GM19467 (cell line): ENCODE data around the gene NRSN2.
A peak's percentile ranks its signal among the peaks of the same experiment; 100 is the strongest.
"Not testable (repeated sequence)": the region's sequence is repeated elsewhere in the genome, so short reads cannot be mapped to it uniquely, and the experiment has no call there.

Experiments used
- ATAC-seq: cut with Tn5 transposase; IDR thresholded peaks from one replicate; pipeline ENCODE4 v1.9.1; 2021; ENCODE audit warnings: mild to moderate bottlenecking, moderate library complexity; ENCODE audit not compliant: unreplicated experiment

Gene NRSN2

GRCh38 chr20:373171-373890 lies 26.4 kb downstream of the NRSN2 start:
- no peak for ATAC-seq

- no peak for ATAC-seq
Measured at GRCh38 chr20:375265-375889, 28.5 kb downstream of the NRSN2 start.

DNA sequence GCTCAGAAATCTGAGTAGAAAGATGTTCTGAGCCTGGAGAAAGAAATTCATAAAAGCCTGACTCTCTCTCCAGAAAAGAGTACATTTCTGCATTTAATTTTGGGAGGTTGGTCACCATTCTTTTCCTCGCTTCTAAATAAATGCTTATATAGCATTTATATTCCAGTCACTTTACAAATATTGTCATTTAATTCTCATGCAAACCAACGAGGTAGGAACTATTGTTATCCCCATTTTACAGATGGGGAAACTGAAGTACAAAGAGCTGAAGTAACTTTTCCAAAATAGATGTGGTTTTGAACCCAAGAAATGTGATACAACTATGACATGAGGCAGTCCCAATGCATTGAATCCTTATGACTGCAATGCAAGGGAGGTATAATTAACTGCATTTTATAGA lies 29.2 kb downstream of the NRSN2 start:
- ATAC-seq = no peak

DNA sequence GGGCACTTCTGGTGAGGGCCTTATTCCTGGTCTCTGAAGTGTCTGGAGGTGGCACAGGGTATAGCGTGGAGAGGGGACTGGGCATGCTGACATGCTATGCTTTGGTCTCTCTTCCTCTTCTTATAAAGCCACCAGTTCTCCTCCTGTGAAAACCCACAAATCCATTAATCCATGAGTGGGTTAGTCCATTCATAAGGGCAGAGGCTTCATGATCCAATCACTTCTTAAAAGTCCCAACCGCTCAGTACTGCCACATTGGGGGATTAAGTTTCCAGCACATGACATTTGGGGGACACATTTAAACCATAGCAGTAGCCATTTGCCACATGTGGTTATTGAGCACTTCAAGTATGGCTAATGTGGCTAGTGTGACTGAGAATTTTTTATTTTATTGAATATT lies 29.8 kb downstream of the NRSN2 start:
- no peak for ATAC-seq

GRCh38 chr20:377578-377977 lies 30.7 kb downstream of the NRSN2 start:
- ATAC-seq = not testable (repeated sequence)

- no peak for ATAC-seq
Measured at GRCh38 chr20:378961-379336, 32.0 kb downstream of the NRSN2 start.

GRCh38 chr20:380763-381580 lies 34.1 kb downstream of the NRSN2 start:
- ATAC-seq = peak; percentile 49

DNA sequence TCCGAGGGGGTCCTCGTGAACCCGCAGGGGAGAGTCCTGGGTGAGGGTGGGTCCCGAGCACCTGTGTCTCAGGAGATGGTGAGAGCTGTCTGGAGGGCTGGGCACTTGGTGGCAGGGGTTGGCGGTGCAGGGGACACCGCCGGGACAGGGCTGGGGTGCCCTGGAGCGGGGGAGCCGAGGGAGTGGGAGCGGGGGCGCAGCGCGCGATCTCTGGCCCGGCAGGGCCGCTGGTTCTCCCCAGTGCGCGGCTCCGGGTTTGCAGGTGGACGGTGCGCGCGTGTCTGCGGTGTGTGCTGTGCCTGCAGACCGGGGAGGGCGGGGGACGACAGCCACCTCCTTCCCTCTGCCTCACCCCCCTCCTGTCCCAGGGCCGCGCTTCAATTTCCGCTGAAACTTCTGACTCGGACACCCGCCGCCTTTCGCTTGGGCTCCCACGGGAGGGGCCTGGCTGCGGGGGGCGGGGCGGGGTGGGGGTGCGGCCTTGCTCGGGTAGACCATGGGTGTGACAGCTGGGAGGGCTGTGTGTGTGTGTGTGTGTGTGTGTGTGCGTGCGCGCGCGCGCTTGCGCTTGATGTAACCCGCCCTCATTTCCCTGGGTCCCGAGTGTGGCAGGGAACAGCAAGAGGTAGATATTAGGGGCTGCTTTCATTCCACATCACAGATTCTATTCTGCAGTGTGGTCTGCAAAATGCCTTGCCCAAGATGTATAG lies 34.8 kb downstream of the NRSN2 start:
- peak; percentile 69 for ATAC-seq

GRCh38 chr20:382291-383115 lies 35.6 kb downstream of the NRSN2 start:
- peak; percentile 17 for ATAC-seq

- no peak for ATAC-seq
Measured at GRCh38 chr20:383889-384288, 37.0 kb downstream of the NRSN2 start.

GRCh38 chr20:384723-385122 lies 37.8 kb downstream of the NRSN2 start:
- no peak for ATAC-seq

DNA sequence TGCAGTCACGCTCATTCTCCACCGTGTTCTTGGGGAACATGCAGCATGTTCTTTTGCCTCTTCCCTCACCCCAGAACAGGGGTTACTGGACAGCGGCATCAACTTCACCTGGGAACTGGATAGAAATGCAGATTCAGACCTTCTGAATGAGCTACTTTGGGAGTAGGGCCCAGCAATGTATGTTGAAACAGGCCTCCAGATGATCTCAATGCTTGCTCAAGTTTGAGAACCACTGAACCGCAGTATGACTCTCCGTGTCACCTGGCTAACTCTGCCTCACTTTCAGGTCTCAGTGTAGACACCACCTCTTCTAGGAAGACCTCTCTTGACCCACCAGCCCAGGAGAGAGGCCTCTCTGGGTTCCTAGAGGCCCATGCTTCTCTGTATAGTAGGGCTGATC lies 38.5 kb downstream of the NRSN2 start:
- ATAC-seq = no peak

GRCh38 chr20:386634-387033 lies 39.7 kb downstream of the NRSN2 start:
- not testable (repeated sequence) for ATAC-seq

DNA sequence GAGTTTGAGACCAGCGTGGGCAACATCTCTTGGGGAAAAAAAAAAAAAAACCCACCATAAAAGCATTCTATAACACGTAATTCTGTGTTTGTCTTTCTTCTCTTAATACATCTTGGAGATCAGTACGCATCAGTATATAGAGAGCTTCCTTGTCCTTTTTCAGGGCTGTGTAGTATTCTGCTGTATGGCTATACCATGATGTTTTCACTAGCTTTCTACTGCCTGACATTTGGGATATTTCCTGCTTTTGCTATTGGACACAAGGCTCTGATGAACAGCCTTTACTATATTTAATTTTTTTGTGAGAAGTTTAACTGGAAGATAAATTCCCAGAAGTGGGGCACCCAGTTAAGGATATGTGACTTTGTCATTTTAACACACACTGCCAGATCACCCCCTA lies 40.6 kb downstream of the NRSN2 start:
- no peak for ATAC-seq

DNA sequence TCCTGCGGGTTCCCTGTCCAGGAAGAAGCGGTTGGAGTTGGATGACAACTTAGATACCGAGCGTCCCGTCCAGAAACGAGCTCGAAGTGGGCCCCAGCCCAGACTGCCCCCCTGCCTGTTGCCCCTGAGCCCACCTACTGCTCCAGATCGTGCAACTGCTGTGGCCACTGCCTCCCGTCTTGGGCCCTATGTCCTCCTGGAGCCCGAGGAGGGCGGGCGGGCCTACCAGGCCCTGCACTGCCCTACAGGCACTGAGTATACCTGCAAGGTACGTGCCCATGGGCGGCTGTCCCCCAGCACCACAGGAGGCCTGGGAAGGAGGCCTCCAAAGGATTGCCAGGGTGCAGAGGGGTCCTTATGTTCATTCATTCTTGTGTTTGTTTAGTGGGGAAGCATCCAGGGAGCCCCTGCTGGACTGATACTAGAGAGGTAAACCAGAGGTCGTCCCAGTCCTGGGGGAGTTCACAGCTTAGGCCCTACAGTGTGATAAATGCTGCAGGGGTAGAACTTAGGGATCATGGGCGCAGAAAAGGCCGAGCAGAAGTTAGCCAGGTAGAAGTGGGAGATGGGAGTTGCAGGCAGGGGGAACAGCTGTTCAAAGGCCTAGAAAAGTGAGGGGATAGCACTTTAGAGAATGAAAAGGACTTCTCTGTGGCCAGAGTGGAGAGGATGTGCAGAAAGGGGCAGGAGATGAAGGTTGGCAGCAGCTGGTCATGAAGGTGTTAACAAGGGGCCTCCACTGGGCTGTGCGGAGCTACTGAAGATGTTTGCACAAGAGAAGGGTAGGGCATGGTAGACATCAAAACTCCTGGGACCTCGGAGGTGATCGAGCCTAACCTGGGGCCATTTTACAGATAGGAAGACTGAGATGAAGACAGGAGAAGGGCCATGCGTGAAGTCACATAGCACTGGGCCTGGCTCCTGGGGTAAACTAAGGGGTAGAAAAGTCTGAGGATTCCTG lies 41.4 kb downstream of the NRSN2 start:
- no peak for ATAC-seq

GRCh38 chr20:389220-389619 lies 42.3 kb downstream of the NRSN2 start:
- no peak for ATAC-seq

DNA sequence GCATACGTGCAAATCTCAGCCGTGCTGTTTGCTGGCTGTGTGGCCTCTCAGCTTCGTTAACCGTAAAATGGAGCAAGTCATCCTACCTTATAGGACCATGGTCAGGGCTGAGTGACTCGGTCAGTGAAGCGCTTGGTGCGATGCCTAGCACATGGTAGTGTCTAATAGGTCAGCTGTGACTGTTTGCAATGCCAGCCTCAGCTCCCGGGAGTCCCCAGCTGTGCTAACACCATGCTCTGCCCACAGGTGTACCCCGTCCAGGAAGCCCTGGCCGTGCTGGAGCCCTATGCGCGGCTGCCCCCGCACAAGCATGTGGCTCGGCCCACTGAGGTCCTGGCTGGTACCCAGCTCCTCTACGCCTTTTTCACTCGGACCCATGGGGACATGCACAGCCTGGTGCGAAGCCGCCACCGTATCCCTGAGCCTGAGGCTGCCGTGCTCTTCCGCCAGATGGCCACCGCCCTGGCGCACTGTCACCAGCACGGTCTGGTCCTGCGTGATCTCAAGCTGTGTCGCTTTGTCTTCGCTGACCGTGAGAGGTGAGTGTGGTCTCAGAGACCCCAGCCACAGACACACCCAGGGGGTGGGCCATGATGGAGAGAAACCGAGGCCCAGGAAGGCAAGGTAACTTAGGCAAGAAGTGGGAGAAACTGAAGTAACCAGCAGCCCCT lies 44.3 kb downstream of the NRSN2 start:
- ATAC-seq = no peak

DNA sequence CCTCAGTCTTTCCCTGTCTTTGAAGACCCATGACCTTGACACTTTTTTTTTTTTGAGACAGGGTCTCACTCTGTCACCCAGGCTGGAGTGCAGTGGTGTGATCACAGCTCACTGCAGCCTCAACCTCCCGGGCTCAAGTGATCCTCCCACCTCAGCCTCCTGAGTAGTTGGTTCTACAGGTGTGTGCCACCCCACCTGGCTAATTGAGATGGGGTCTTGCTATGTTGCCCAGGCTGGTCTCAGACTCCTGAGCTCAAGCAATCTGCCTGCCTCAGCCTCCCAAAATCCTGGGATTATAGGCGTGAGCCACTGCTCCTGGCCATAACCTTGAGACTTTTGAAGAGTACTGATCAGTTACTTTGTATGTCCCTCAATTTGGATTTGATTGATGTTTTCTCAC lies 46.4 kb downstream of the NRSN2 start:
- not testable (repeated sequence) for ATAC-seq

DNA sequence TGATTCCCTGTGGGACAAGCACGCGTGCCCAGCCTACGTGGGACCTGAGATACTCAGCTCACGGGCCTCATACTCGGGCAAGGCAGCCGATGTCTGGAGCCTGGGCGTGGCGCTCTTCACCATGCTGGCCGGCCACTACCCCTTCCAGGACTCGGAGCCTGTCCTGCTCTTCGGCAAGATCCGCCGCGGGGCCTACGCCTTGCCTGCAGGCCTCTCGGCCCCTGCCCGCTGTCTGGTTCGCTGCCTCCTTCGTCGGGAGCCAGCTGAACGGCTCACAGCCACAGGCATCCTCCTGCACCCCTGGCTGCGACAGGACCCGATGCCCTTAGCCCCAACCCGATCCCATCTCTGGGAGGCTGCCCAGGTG lies 49.3 kb downstream of the NRSN2 start:
- no peak for ATAC-seq
